CD1c-positive myeloid dendritic cell (primary cell): ENCODE measurements around the gene CTRL.
A peak's percentile ranks its signal among the peaks of the same experiment; 100 is the strongest.
"Not testable (repeated sequence)": the region's sequence is repeated elsewhere in the genome, so short reads cannot be mapped to it uniquely, and the experiment has no call there.

Source experiments
- DNase-seq: peaks from one replicate; pipeline ENCODE4 v3.0.0-alpha.2; 2016; ENCODE audit errors: extremely low spot score

Gene CTRL

GRCh38 chr16:67941469-67942199, 10.0 kb upstream of the CTRL start:
- no peak for DNase-seq

GRCh38 chr16:67940446-67941089, 8.9 kb upstream of the CTRL start:
- no peak for DNase-seq

- peak; percentile 50 for DNase-seq
These were observed 8.1 kb upstream of the CTRL start for GRCh38 chr16:67939507-67940445.

- not testable (repeated sequence) for DNase-seq
These were observed 6.1 kb upstream of the CTRL start for GRCh38 chr16:67937713-67938112.

- peak; percentile 94 for DNase-seq
These were observed 5.4 kb upstream of the CTRL start for GRCh38 chr16:67936880-67937605.

- peak; percentile 14 for DNase-seq
These were observed 4.6 kb upstream of the CTRL start, which contains the start of gene PSMB10 for GRCh38 chr16:67936124-67936879. Gene PSMB10 (minus strand): TSS chr16:67936850. CDS start chr16:67936749, 101 bp downstream.

GRCh38 chr16:67935402-67936123, 3.9 kb upstream of the CTRL start:
- peak; percentile 89 for DNase-seq

GRCh38 chr16:67935101-67935401, 3.4 kb upstream of the CTRL start:
- no peak for DNase-seq

- no peak for DNase-seq
These were observed 2.8 kb upstream of the CTRL start for GRCh38 chr16:67934306-67935100.

GRCh38 chr16:67933805-67934204, 2.1 kb upstream of the CTRL start:
- no peak for DNase-seq

GRCh38 chr16:67932462-67932840, 789 bp upstream of the CTRL start:
- no peak for DNase-seq

GRCh38 chr16:67930678-67931211, 917 bp downstream of the CTRL start:
- DNase-seq, result no peak

GRCh38 chr16:67930191-67930590, 1.5 kb downstream of the CTRL start:
- no peak for DNase-seq

GRCh38 chr16:67928561-67929364, 2.9 kb downstream of the CTRL start:
- DNase-seq, result peak; percentile 65

GRCh38 chr16:67928147-67928546, 3.5 kb downstream of the CTRL start:
- no peak for DNase-seq

GRCh38 chr16:67927131-67927941, 4.3 kb downstream of the CTRL start:
- no peak for DNase-seq

GRCh38 chr16:67926181-67926750, 5.4 kb downstream of the CTRL start:
- DNase-seq, result no peak
